Activated CD4-positive, alpha-beta T cell treated with anti-CD3 and anti-CD28 coated beads for 36 hours (primary cell): Measurements from ENCODE around the gene IFNL1. TPM values are rescaled to one million over a fixed set of nuclear protein-coding genes. Genes with fewer than 3 reads are reported as not detected.
"Not testable (repeated sequence)": the region's sequence is repeated elsewhere in the genome, so short reads cannot be mapped to it uniquely, and the experiment has no call there.

ENCODE experiments used
- ATAC-seq: fragments of 200-7000 bp; cut with Tn5 transposase; one replicate; pipeline ENCODE4 v1.10.0; 2021; ENCODE audit warnings: mild to moderate bottlenecking, moderate library complexity
- CTCF ChIA-PET: fragments of 350-600 bp; sonication (Branson Sonifier 250); formaldehyde crosslinking; loops from one replicate; lab custom pipeline; 2021; ENCODE audit warnings: antibody characterized with exemption; lab: Charles Lee
- POLR2A ChIA-PET: fragments of 350-600 bp; sonication (Branson Sonifier 250); formaldehyde crosslinking; loops from one replicate; lab custom pipeline; 2021; ENCODE audit warnings: antibody characterized with exemption, inconsistent platforms; lab: Charles Lee
- DNase-seq: peaks from one replicate; pipeline ENCODE4 v3.0.0-alpha.2; 2020
- H3K27ac Mint-ChIP-seq: one replicate; pipeline ENCODE4 v1.8.0; 2021; ENCODE audit warnings: mixed read lengths
- H3K27me3 Mint-ChIP-seq: one replicate; pipeline ENCODE4 v1.8.0; 2021; ENCODE audit warnings: mixed read lengths
- H3K36me3 Mint-ChIP-seq: one replicate; pipeline ENCODE4 v1.8.0; 2021; ENCODE audit warnings: low read depth, mixed read lengths
- H3K4me1 Mint-ChIP-seq: one replicate; pipeline ENCODE4 v1.8.0; 2021; ENCODE audit warnings: mixed read lengths
- H3K4me3 Mint-ChIP-seq: one replicate; pipeline ENCODE4 v1.8.0; 2021; ENCODE audit warnings: mild to moderate bottlenecking, moderate library complexity, mixed read lengths
- H3K9me3 Mint-ChIP-seq: one replicate; pipeline ENCODE4 v1.8.0; 2021; ENCODE audit warnings: low read depth, mixed read lengths
- intact Hi-C, 2 experiments: fragments of 100-400 bp; cut with DNase I in 1 of 2; cut with micrococcal nuclease in 1 of 2; formaldehyde crosslinking; loops; one replicate each; pipeline versions ENCODE4 v1.14.2 to v1.15.1; 2022 to 2024; cut with DNase I, micrococcal nuclease
- total RNA-seq, 2 experiments: library from RNA; stranded (reverse); gene quantifications; one replicate each; pipeline ENCODE4 v1.2.3, GENCODE V29; 2021

The IFNL1 gene
- total RNA-seq, 2 experiments from 2014 or later = 0.50 to 0.51 TPM

GRCh38 chr19:39303373-39304184 is 7.4 kb downstream of the IFNL1 start:
- H3K27ac Mint-ChIP-seq = no peak overlapping the region
- no peak overlapping the region for H3K4me3 Mint-ChIP-seq
- DNase-seq (no peak), ATAC-seq (no peak)
- ChIA-PET POLR2A (interaction anchor here (0.6 kb wide), 1 partner anchor 160 kb away, joined by 7 read pairs; no protein-coding TSS in a partner anchor), CTCF (interaction anchor here (0.6 to 0.9 kb wide), 2 partner anchors 47 to 92 kb away, joined by 3 read pairs; no protein-coding TSS in a partner anchor)
- no peaks in the 10 kb centered on the region for H3K27me3 Mint-ChIP-seq
- intact Hi-C loops = no loop called here
- H3K36me3 Mint-ChIP-seq = peaks cover 3% of the 10 kb centered on the region
- H3K4me1 Mint-ChIP-seq = no peaks in the 10 kb centered on the region
- H3K9me3 Mint-ChIP-seq = no peaks in the 10 kb centered on the region

- ATAC-seq (no peak), DNase-seq (no peak)
- no peak overlapping the region for H3K27ac Mint-ChIP-seq
- no peaks in the 10 kb centered on the region for H3K9me3 Mint-ChIP-seq
- no peaks in the 10 kb centered on the region for H3K4me1 Mint-ChIP-seq
- intact Hi-C loops = no loop called here
- POLR2A ChIA-PET = no interaction called here
- H3K27me3 Mint-ChIP-seq = no peaks in the 10 kb centered on the region
- CTCF ChIA-PET = interaction anchor here (0.6 to 0.9 kb wide), 2 partner anchors 48 to 93 kb away, joined by 3 read pairs; no protein-coding TSS in a partner anchor
- H3K4me3 Mint-ChIP-seq = no peak overlapping the region
- H3K36me3 Mint-ChIP-seq = peaks cover 8% of the 10 kb centered on the region
Measured at GRCh38 chr19:39304185-39304513, 7.9 kb downstream of the IFNL1 start.

GRCh38 chr19:39304701-39305571 is 8.7 kb downstream of the IFNL1 start:
- intact Hi-C loops = no loop called here
- POLR2A ChIA-PET = interaction anchor here (0.5 to 0.7 kb wide), 2 partner anchors 23 to 30 kb away, joined by 3 read pairs; no protein-coding TSS in a partner anchor
- no peaks in the 10 kb centered on the region for H3K4me1 Mint-ChIP-seq
- ATAC-seq (no peak), DNase-seq (no peak)
- H3K36me3 Mint-ChIP-seq = peaks cover 13% of the 10 kb centered on the region
- no peak overlapping the region for H3K27ac Mint-ChIP-seq
- H3K4me3 Mint-ChIP-seq = no peak overlapping the region
- CTCF ChIA-PET = no interaction called here
- no peaks in the 10 kb centered on the region for H3K9me3 Mint-ChIP-seq
- H3K27me3 Mint-ChIP-seq = no peaks in the 10 kb centered on the region

GRCh38 chr19:39306075-39306474 is 9.9 kb downstream of the IFNL1 start:
- Mint-ChIP-seq H3K36me3 (peaks cover 15% of the 10 kb centered on the region), H3K4me3 (no peak overlapping the region), H3K27ac (no peak overlapping the region), H3K4me1 (peaks cover 3% of the 10 kb centered on the region), H3K27me3 (no peaks in the 10 kb centered on the region), H3K9me3 (no peaks in the 10 kb centered on the region)
- CTCF ChIA-PET = interaction anchor here (0.7 kb wide), 1 partner anchor 9 kb away, joined by 3 read pairs; no protein-coding TSS in a partner anchor
- DNase-seq = no peak
- intact Hi-C loops = no loop called here
- POLR2A ChIA-PET = no interaction called here
- ATAC-seq = no peak

- no peak overlapping the region for H3K27ac Mint-ChIP-seq
- H3K4me3 Mint-ChIP-seq = no peak overlapping the region
- no peaks in the 10 kb centered on the region for H3K9me3 Mint-ChIP-seq
- ATAC-seq (no peak), DNase-seq (no peak)
- CTCF ChIA-PET = no interaction called here
- H3K27me3 Mint-ChIP-seq = no peaks in the 10 kb centered on the region
- peaks cover 3% of the 10 kb centered on the region for H3K4me1 Mint-ChIP-seq
- intact Hi-C loops = no loop called here
- POLR2A ChIA-PET = no interaction called here
- H3K36me3 Mint-ChIP-seq = peaks cover 24% of the 10 kb centered on the region
Measured at GRCh38 chr19:39307046-39307821, 11.0 kb downstream of the IFNL1 start.

GRCh38 chr19:39307822-39308530 is 11.8 kb downstream of the IFNL1 start:
- CTCF ChIA-PET = no interaction called here
- no peak overlapping the region for H3K27ac Mint-ChIP-seq
- H3K4me1 Mint-ChIP-seq = peaks cover 3% of the 10 kb centered on the region
- POLR2A ChIA-PET = no interaction called here
- no peaks in the 10 kb centered on the region for H3K27me3 Mint-ChIP-seq
- intact Hi-C loops = no loop called here
- ATAC-seq (no peak), DNase-seq (no peak)
- H3K9me3 Mint-ChIP-seq = no peaks in the 10 kb centered on the region
- H3K36me3 Mint-ChIP-seq = peaks cover 28% of the 10 kb centered on the region
- H3K4me3 Mint-ChIP-seq = no peak overlapping the region

- H3K9me3 Mint-ChIP-seq = no peaks in the 10 kb centered on the region
- H3K27me3 Mint-ChIP-seq = no peaks in the 10 kb centered on the region
- ATAC-seq = peak; percentile 19
- intact Hi-C loops = no loop called here
- POLR2A ChIA-PET = no interaction called here
- H3K4me1 Mint-ChIP-seq = peaks cover 3% of the 10 kb centered on the region
- no peak for DNase-seq
- no peak overlapping the region for H3K27ac Mint-ChIP-seq
- CTCF ChIA-PET = interaction anchor here (0.6 kb wide), 1 partner anchor 108 kb away, joined by 3 read pairs; no protein-coding TSS in a partner anchor
- H3K4me3 Mint-ChIP-seq = no peak overlapping the region
- H3K36me3 Mint-ChIP-seq = peaks cover 32% of the 10 kb centered on the region
Measured at GRCh38 chr19:39308531-39309304, 12.5 kb downstream of the IFNL1 start.

GRCh38 chr19:39309305-39309670 is 13.1 kb downstream of the IFNL1 start:
- H3K4me3 Mint-ChIP-seq, DNase-seq, ATAC-seq, H3K9me3 Mint-ChIP-seq, H3K27me3 Mint-ChIP-seq, H3K27ac Mint-ChIP-seq, H3K4me1 Mint-ChIP-seq, POLR2A ChIA-PET, intact Hi-C loops: not testable (repeated sequence)
- H3K36me3 Mint-ChIP-seq = peaks cover 35% of the 10 kb centered on the region
- CTCF ChIA-PET = interaction anchor here (0.6 kb wide), 1 partner anchor 109 kb away, joined by 3 read pairs; no protein-coding TSS in a partner anchor

GRCh38 chr19:39310558-39311311 is 14.5 kb downstream of the IFNL1 start:
- H3K4me1 Mint-ChIP-seq = peaks cover 3% of the 10 kb centered on the region
- no peak for DNase-seq
- POLR2A ChIA-PET = no interaction called here

More at GRCh38 chr19:39310558-39311311, 14.5 kb downstream of the IFNL1 start:
- CTCF ChIA-PET = interaction anchor here (1.0 to 2.8 kb wide), 2 partner anchors 17 kb away, joined by 3 to 10 read pairs; no protein-coding TSS in a partner anchor
- intact Hi-C loops = no loop called here
- Mint-ChIP-seq H3K9me3 (no peaks in the 10 kb centered on the region), H3K27ac (no peak overlapping the region), H3K27me3 (no peaks in the 10 kb centered on the region), H3K4me3 (no peak overlapping the region), H3K36me3 (peaks cover 35% of the 10 kb centered on the region)
- ATAC-seq = no peak
